IPS-15b (cell line): ENCODE results near the gene RASAL3.

ENCODE experiments used
- H3K27me3 ChIP-seq: one replicate; pipeline ENCODE4 v1.6.1; 2013; ENCODE audit warnings: low read length; ENCODE audit not compliant: control insufficient read depth, insufficient read depth
- H3K36me3 ChIP-seq: one replicate; pipeline ENCODE4 v1.6.1; 2013; ENCODE audit warnings: low read length; ENCODE audit not compliant: control insufficient read depth, insufficient read depth
- H3K4me1 ChIP-seq: one replicate; pipeline ENCODE4 v1.6.1; 2013; ENCODE audit warnings: mild to moderate bottlenecking, low read length; ENCODE audit not compliant: control insufficient read depth, insufficient read depth
- H3K4me3 ChIP-seq: one replicate; pipeline ENCODE4 v1.5.1; 2013; ENCODE audit warnings: low read depth, low read length
- H3K9ac ChIP-seq: one replicate; pipeline ENCODE4 v1.6.1; 2013; ENCODE audit warnings: low read depth, mild to moderate bottlenecking, low read length
- H3K9me3 ChIP-seq: one replicate; pipeline ENCODE4 v1.6.1; 2013; ENCODE audit warnings: mild to moderate bottlenecking, low read length; ENCODE audit not compliant: control insufficient read depth, insufficient read depth

Gene RASAL3

DNA sequence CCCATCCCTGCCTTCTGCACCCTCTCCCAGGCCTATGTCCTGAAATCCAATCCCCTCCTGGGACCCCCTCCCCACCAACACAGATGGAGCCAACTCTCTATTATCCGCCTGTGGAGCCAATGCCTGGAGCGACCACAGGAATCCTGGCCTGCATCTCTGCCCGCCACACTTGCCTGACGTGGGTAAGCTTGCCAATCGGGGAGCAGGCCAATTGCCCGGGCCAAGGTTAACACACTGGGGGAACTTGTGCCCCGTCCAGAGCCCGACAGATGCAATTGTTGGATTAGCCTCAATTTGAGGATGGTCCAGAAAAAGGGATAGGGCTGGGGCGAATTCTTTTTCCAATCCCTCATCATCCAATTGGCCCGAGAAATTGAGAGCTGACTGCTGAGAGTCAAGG, 20.5 kb downstream of the RASAL3 start:
- Histone ChIP-seq H3K36me3 (no peaks in the 10 kb centered on the region), H3K4me1 (peaks cover 4% of the 10 kb centered on the region), H3K4me3 (no peak overlapping the region), H3K9me3 (no peaks in the 10 kb centered on the region), H3K9ac (no peak overlapping the region), H3K27me3 (no peaks in the 10 kb centered on the region)

DNA sequence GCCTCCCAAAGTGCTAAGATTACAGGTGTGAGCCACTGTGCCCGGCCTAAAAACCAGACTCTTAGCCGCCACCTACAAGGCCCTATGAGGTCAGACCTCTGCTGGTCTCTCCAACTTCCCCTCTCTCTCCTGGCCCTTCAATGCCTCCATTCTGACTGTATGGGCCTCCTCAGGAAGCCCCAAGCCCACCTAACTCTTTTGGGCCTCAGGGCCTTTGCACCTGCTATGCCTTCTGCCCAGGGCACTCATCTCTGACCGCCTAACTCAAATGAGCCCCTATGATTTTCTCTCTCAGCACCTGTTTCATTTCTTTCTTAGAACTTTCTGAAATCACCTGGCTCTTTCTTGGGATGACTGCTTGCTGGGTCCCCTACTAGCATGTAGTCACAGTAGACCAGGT, 21.0 kb downstream of the RASAL3 start:
- H3K9me3 ChIP-seq, result no peaks in the 10 kb centered on the region
- H3K4me1 ChIP-seq, result peaks cover under 1% of the 10 kb centered on the region
- H3K27me3 ChIP-seq, result no peaks in the 10 kb centered on the region
- H3K36me3 ChIP-seq, result no peaks in the 10 kb centered on the region
- H3K4me3 ChIP-seq, result no peak overlapping the region
- no peak overlapping the region for H3K9ac ChIP-seq

DNA sequence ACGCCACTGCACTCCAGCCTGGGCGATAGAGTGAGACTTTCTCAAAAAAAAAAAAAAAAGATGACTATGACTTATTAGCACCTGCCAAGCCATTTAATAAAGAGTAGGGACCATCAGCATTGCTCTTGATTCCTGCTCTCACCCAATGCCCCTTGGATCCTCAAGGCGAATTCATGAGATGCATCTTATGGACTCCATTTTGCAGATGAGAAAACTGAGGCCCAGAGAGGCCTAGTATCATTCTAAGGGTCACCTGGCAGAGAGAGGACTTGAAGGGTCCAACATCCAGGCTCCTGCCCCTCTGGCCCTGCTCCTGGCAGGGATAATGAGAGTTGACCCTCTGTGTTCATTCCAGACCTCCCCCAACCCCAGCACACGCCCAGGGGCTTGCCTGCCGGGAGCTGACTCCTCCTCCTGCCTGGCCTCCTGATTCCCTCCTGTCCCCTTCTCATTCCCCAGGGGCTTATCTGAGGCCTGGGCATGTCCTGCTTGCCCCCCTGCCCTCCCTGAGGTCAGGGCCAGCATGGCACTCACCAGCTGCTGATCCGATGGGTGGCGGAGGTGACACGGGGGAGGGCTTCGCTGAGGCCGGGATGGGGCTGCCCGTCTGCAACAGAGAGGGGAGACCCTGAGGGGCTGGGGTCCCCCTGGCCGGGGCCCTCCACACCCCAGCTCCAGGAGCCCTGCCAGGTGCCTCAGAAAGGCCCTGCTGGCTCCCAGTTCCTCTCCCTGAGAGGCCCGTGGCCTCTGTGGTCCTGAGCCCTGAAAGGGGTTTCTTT, 22.0 kb downstream of the RASAL3 start:
- no peak overlapping the region for H3K9ac ChIP-seq
- H3K9me3 ChIP-seq, result no peaks in the 10 kb centered on the region
- no peaks in the 10 kb centered on the region for H3K4me1 ChIP-seq
- no peaks in the 10 kb centered on the region for H3K36me3 ChIP-seq
- no peak overlapping the region for H3K4me3 ChIP-seq
- no peaks in the 10 kb centered on the region for H3K27me3 ChIP-seq

DNA sequence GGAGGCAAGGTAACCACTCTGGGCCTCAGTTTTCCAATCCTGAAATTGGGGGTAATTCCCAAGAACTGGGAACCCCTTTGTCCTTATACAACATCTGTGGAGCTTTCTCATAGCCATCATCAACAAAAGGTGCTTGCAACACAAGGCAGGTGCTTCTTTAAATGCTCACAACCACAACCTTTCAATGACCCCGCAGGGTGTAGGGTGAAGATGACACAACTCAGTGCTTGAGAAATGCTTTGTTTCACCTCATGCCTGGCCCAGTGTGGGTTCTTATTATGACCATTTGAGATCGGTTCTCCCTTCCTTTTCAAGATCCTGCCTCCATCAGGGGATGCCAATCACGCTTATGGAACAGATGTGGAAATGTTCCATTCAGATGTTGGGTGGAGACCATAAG, 23.0 kb downstream of the RASAL3 start:
- Histone ChIP-seq H3K9ac (no peak overlapping the region), H3K27me3 (no peaks in the 10 kb centered on the region), H3K36me3 (no peaks in the 10 kb centered on the region), H3K4me1 (no peaks in the 10 kb centered on the region), H3K9me3 (no peaks in the 10 kb centered on the region), H3K4me3 (no peak overlapping the region)

DNA sequence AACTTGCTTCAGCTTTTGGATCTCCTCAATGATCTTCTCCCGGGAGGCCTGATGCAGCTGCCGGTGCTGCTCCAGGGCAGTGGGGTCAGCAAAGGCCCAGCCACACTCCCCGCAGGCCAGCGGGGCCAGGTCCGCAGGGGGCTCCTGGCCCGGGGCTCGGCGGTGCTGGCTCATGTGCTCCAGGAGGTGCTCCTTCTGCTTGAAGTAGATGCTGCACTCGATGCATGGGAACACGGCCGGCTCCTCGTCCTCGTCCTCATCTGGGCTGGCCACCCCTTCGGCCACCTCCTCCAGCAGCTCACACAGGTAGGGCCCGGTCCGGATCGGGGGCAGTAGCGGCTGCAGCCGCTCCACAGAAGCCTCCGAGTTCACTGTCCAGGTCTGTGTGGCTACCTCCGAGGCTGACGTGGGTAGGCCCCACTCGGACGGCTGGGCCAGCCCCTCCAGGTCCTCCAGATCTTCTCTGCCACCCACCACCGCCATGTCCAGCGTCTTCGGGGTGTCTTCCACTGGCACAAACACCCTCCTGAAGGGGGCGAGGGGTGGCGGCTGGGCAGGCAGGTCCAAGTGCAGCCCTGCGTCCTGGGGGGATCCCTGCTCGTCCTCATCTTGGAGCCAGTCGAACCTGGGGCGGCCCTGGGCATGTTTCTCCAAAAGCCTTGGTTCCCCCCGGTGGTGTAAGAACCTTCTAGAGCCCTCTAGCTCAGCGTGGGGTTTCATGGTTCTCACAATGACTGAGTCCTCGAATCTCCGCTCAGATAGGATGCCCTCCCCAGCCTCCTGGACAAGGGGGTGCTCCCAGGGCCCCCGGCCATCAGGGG, 24.3 kb downstream of the RASAL3 start:
- no peak overlapping the region for H3K9ac ChIP-seq
- H3K27me3 ChIP-seq, result no peaks in the 10 kb centered on the region
- no peaks in the 10 kb centered on the region for H3K4me1 ChIP-seq
- H3K36me3 ChIP-seq, result no peaks in the 10 kb centered on the region
- no peaks in the 10 kb centered on the region for H3K9me3 ChIP-seq
- H3K4me3 ChIP-seq, result no peak overlapping the region

DNA sequence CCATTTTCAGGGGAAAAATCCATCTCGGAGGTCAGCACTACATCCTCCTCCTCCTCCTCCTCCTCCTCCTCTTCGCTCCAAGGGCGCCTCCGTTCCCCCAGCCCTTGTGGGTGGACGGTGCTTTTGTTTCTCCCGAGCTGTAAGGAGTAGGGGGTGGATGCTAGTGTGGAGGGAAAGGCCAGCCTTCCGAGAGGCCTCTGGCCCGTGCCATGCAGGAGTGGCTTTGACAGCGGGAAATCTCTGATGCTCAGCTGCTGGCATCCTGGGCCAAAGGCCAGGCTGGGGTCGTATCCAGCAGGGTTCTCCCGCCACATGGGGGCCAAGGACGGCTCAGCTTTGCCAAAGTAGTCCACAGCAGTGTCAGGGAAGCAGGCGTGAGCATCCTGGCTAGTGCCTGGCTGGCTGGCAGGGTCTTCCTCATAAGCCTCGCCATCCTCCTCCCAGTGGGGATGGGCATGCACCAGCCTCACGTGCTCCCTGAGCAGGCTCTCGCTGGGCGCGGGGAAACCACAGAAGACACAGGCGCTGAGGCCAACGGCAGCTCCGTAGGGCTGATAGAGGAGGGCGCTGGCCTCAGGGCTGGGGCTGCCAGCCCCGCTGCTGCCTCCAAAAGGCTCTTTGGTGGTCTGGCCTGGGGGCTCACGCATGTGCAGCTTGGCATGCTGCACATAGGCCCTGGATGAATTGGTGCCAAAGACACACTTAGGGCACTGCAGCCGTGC, 25.1 kb downstream of the RASAL3 start:
- Histone ChIP-seq H3K4me1 (no peaks in the 10 kb centered on the region), H3K4me3 (no peak overlapping the region), H3K27me3 (no peaks in the 10 kb centered on the region), H3K9me3 (no peaks in the 10 kb centered on the region), H3K9ac (no peak overlapping the region), H3K36me3 (no peaks in the 10 kb centered on the region)

DNA sequence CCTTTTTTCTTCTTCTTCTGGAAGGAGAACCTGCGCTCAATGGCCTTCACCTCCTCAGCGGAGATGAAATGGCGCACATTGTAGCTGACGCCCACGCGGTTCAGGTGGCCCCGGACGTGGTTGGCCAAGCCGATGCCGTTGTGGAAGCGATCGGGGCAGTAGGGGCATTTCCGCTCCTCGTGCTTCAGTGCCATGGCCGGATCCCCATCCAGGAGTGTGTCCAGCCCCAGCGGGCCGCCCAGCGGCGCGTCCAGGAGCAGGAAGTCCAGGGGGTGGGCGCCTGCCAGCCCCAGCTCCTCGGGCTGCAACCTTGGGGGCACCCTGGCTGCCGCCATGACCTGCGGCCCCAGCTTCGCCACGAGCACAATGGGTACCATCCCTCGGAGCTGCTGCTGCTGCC, 25.8 kb downstream of the RASAL3 start:
- Histone ChIP-seq H3K9ac (no peak overlapping the region), H3K36me3 (no peaks in the 10 kb centered on the region), H3K27me3 (no peaks in the 10 kb centered on the region), H3K9me3 (no peaks in the 10 kb centered on the region), H3K4me1 (peaks cover 1% of the 10 kb centered on the region), H3K4me3 (no peak overlapping the region)

DNA sequence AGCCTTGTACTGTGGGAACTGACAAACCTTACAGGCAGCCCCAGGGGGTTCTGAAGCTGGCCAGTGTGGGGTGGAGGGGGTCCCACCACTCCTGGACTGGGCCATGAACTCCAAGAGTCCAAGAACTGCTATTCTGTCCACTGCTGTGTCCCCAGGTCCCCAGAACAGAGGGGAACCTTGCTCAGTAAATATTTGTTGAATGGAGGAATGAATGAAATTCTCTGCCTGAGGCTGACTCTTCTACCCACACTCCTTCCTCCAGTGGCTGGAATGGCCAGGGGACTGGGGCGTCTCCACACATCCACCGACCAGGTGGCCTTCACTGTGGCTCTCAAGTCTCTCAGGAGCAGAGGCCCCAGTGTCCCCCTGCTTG, 26.2 kb downstream of the RASAL3 start:
- no peaks in the 10 kb centered on the region for H3K9me3 ChIP-seq
- no peak overlapping the region for H3K9ac ChIP-seq
- no peak overlapping the region for H3K4me3 ChIP-seq
- peaks cover 5% of the 10 kb centered on the region for H3K4me1 ChIP-seq
- no peaks in the 10 kb centered on the region for H3K27me3 ChIP-seq
- H3K36me3 ChIP-seq, result no peaks in the 10 kb centered on the region

DNA sequence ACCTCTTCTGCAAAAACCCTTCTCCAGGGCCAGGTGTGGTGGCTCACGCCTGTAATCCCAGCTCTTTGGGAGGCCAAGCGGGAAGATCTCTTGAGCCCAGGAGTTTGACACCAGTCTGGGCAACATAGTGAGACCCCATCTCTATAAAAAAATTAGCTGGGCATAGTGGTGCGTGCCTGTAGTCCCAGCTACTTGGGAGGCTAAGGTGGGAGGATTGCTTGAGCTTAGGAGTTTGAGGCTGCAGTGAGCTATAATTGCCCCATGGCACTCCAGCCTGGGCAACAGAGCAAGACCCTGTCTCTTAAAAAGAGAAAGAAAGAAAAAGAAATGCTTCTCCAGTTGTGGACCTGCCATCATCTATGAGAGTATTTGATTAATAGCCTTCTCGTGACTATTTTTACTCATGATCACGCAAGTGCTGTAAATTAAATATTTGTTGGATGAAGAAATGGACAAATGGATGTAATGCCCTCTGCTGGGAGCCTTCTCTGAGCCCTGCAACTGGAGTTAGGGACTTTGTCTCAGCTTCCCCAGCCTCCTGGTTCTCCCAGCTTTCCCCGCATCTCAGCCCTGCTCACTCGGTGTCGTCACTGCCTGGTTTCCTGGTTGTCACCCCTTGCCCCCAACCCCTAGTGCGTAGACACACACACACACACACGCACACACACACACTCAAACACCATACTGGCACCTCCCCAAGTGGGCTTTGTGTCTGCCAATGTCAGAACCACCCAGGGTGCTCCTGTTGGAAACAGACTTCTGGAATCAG, 26.8 kb downstream of the RASAL3 start:
- Histone ChIP-seq H3K4me1 (peaks cover 5% of the 10 kb centered on the region), H3K27me3 (no peaks in the 10 kb centered on the region), H3K9ac (no peak overlapping the region), H3K4me3 (no peak overlapping the region), H3K9me3 (no peaks in the 10 kb centered on the region), H3K36me3 (no peaks in the 10 kb centered on the region)

DNA sequence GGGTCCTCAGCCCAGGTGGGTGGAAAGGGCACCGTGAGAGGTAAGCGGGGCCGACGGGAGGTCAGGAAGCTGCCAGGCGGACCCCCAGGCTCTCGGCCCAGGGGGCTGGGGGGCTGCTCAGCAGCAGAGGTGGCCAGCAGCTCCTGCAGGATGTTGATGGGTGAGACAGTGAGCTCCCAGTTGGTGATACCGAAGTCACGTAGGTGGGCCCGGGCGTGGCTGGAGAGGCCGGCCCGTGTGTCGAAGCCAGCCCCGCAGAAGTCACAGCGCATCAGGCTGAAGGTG, 27.6 kb downstream of the RASAL3 start:
- Histone ChIP-seq H3K4me1 (peaks cover 5% of the 10 kb centered on the region), H3K9me3 (no peaks in the 10 kb centered on the region), H3K27me3 (no peaks in the 10 kb centered on the region), H3K9ac (no peak overlapping the region), H3K36me3 (no peaks in the 10 kb centered on the region), H3K4me3 (no peak overlapping the region)

DNA sequence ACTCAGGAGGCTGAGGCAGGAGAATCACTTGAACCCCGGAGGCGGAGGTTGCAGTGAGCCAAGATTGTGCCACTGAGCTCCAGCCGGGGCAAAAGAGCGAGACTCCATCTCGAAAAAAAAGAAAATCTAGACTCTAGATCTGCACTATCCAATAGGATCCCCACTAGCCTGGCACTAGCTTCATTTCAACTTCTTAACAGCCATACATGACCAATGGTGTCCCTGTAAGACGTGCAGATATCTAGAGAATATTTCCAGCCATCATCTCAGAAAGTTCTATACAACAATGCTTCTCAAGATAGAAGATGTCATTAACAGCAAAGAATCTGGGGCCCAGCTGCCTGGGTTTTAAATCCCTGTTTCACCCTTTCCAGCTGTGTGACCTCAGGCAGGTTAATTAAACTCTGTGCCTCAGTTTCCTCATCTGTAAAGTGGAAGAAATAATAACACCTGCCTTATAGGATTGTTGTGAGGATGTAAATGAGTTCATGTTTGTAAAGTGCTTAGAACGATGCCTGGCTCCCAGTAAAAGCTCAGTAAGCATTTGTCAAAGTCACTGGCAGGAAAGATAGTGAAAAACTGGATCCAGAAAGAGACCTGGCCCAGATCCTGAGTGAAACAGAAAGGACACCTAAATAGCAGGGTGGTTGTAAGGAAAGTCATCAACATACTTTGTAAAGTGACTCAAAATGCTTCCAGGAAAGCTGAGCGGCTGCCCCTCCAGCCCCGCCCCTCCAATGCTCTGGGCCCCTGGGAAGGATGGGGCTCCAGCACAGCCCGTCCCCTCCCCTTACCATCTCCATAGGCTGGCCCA, 28.1 kb downstream of the RASAL3 start:
- Histone ChIP-seq H3K9ac (no peak overlapping the region), H3K36me3 (no peaks in the 10 kb centered on the region), H3K4me3 (no peak overlapping the region), H3K9me3 (no peaks in the 10 kb centered on the region), H3K27me3 (no peaks in the 10 kb centered on the region), H3K4me1 (peaks cover 5% of the 10 kb centered on the region)
